Mesothelial cell of epicardium (in vitro differentiated cells): ENCODE measurements around the gene NALCN. TPM values are rescaled to one million over a fixed set of nuclear protein-coding genes. Genes with fewer than 3 reads are reported as not detected.

Source experiments
- DNase-seq, 2 experiments: peaks; one replicate each; pipeline ENCODE4 v3.0.0; 2021; ENCODE audit warnings: low spot score in 2 of 2; ENCODE audit not compliant: unreplicated experiment in 2 of 2
- H3K27ac Mint-ChIP-seq: 2 replicates; pipeline ENCODE4 v1.8.0; 2021; ENCODE audit warnings: mixed read lengths
- H3K27me3 Mint-ChIP-seq: 2 replicates; pipeline ENCODE4 v1.8.0; 2021; ENCODE audit warnings: low read depth, mixed read lengths
- H3K36me3 Mint-ChIP-seq: 2 replicates; pipeline ENCODE4 v1.8.0; 2021; ENCODE audit warnings: mixed read lengths
- H3K4me1 Mint-ChIP-seq: 2 replicates; pipeline ENCODE4 v1.8.0; 2021; ENCODE audit warnings: mixed read lengths
- H3K4me3 Mint-ChIP-seq: 2 replicates; pipeline ENCODE4 v1.8.0; 2021; ENCODE audit warnings: mild to moderate bottlenecking, moderate library complexity, mixed read lengths
- H3K9me3 Mint-ChIP-seq: 2 replicates; pipeline ENCODE4 v1.8.0; 2021; ENCODE audit warnings: mixed read lengths
- total RNA-seq: library from RNA; stranded (reverse); gene quantifications from 3 replicates; pipeline ENCODE4 v1.2.1, GENCODE V29; 2021
- TF ChIP-seq, protein P1 (sequence below): fragments of 200-600 bp; sonication (generic); IDR thresholded peaks from one replicate; pipeline ENCODE4 v1.5.0; 2021; ENCODE audit warnings: antibody characterized with exemption; ENCODE audit not compliant: unreplicated experiment

Gene NALCN
- total RNA-seq, 1 donor from 2014 or later, result 2.2 TPM

DNA sequence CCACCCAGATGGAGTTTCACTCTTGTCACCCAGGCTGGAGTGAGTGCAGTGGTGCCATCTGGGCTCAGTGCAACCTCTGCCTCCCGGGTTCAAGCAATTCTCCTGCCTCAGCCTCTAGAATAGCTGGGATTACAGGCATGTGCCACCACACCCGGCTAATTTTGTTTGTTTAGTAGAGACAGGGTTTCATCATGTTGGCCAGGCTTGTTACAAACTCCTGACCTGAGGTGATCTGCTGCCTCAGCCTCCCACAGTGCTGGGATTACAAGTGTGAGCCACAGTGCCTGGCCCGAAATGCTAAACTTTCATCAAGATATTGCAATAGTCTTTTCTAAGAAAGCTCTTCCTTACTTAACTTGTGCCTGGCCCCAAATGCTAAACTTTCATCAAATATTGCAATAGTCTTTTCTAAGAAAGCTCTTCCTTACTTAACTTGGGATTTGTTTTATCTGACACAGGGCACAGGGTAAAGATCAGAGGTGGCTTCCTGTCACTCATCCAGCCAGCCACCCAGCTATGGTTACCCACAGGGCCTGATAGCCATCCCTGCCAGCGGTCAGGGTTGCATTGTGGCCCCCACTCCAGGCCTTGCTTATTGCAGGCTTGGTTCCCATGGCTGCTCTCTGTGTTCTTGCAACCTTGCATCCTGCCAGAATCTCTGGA is 389.4 kb downstream of the NALCN start:
- H3K27me3 Mint-ChIP-seq, result peaks cover 20% of the 10 kb centered on the region
- TF ChIP-seq, protein P1, sequence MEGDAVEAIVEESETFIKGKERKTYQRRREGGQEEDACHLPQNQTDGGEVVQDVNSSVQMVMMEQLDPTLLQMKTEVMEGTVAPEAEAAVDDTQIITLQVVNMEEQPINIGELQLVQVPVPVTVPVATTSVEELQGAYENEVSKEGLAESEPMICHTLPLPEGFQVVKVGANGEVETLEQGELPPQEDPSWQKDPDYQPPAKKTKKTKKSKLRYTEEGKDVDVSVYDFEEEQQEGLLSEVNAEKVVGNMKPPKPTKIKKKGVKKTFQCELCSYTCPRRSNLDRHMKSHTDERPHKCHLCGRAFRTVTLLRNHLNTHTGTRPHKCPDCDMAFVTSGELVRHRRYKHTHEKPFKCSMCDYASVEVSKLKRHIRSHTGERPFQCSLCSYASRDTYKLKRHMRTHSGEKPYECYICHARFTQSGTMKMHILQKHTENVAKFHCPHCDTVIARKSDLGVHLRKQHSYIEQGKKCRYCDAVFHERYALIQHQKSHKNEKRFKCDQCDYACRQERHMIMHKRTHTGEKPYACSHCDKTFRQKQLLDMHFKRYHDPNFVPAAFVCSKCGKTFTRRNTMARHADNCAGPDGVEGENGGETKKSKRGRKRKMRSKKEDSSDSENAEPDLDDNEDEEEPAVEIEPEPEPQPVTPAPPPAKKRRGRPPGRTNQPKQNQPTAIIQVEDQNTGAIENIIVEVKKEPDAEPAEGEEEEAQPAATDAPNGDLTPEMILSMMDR, result no peak
- DNase-seq, result no peak
- H3K9me3 Mint-ChIP-seq, result peaks cover 10% of the 10 kb centered on the region
- no peaks in the 10 kb centered on the region for H3K36me3 Mint-ChIP-seq
- H3K27ac Mint-ChIP-seq, result no peak overlapping the region
- no peaks in the 10 kb centered on the region for H3K4me1 Mint-ChIP-seq
- no peak overlapping the region for H3K4me3 Mint-ChIP-seq

DNA sequence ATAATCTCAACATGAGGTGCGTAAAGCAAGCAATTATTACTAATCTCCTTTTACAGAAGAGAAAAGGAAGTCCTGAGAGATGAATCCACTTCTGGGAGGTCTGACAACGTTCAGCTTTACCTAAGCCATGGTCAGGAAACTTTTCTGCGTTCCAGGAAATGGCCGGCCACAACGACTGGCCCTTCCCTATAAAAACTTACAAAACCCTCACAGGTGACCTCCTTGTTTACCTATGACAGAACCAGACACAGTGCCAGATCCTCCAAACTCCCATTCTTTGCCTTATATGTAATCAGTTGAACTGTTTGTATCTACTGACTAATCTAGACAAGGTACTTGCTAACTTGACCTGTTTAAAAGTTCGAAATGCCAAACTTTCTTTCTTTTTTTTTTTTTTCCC is 390.0 kb downstream of the NALCN start:
- DNase-seq, result no peak
- no peak overlapping the region for H3K27ac Mint-ChIP-seq
- H3K4me3 Mint-ChIP-seq, result no peak overlapping the region

DNA sequence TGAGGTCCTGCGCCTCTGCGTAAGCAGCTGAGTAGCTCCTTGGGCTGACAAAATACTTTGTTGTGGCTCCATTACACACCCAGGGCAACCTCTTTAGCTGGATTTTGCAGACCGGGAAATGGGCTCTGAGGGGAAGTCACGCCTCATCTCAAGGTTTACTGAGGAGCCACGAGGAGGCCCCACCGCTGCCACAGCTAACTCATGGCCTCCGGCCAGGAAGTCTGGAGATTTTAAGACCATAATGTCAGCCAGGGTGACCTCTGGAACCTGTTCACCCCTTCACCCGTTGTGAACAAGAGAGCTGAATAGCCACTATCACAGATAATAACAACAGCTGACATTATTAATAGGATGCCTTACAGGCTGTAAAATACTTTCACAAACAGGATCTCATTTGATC is 390.4 kb downstream of the NALCN start:
- TF ChIP-seq, protein P1, result no peak
- Mint-ChIP-seq H3K36me3 (no peaks in the 10 kb centered on the region), H3K9me3 (peaks cover 5% of the 10 kb centered on the region), H3K4me3 (no peak overlapping the region), H3K27me3 (peaks cover 18% of the 10 kb centered on the region), H3K4me1 (no peaks in the 10 kb centered on the region), H3K27ac (no peak overlapping the region)
- DNase-seq, result no peak

More for the DNA sequence above, 390.0 kb downstream of the NALCN start:
- Mint-ChIP-seq H3K9me3 (peaks cover 8% of the 10 kb centered on the region), H3K36me3 (no peaks in the 10 kb centered on the region), H3K4me1 (no peaks in the 10 kb centered on the region), H3K27me3 (peaks cover 20% of the 10 kb centered on the region)
- TF ChIP-seq, protein P1, result no peak

DNA sequence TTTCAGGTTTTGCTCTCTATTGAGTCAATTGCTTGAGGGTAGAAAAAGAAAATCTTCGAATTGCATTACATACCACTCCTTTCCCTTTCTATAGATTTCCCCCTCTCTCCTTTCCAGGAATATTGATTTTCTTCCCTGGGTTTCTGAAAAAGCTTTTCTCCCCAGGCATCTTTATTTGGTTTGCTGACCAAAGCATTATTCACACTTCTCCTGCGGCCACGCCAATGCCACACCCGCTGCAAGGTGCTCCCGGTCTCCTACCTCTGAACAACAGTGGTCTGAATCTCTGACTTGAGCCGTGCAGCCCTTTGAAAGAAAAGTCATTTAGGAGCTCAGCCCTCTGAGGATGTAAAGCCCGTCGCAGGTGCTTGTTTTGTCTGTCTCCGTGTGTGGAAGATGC is 390.8 kb downstream of the NALCN start:
- H3K27ac Mint-ChIP-seq, result no peak overlapping the region
- TF ChIP-seq, protein P1, result no peak
- H3K9me3 Mint-ChIP-seq, result peaks cover 3% of the 10 kb centered on the region
- H3K36me3 Mint-ChIP-seq, result no peaks in the 10 kb centered on the region
- no peak for DNase-seq
- H3K4me3 Mint-ChIP-seq, result no peak overlapping the region
- H3K27me3 Mint-ChIP-seq, result peaks cover 17% of the 10 kb centered on the region
- H3K4me1 Mint-ChIP-seq, result no peaks in the 10 kb centered on the region

DNA sequence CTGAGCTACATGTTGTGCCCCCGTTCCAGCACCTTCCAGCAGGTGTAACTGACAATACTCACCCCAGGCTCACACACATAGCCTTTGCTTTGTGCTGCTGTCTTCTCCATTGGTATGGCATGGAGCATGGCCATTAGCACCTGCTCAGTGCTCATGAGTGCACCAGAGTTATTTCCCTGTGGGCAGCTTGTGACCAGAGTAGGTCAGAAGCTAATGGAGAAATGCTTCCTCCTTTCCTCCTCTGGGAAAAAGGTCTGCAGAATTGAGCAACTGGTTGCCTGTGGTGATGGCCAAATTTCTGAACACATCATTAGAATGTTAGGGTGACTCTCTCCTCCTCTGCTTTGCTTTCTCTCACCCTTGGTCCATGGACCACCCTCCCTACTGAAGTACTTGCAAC is 397.2 kb downstream of the NALCN start:
- H3K27me3 Mint-ChIP-seq, result peaks cover 23% of the 10 kb centered on the region
- no peak overlapping the region for H3K4me3 Mint-ChIP-seq
- H3K4me1 Mint-ChIP-seq, result peaks cover 23% of the 10 kb centered on the region
- TF ChIP-seq, protein P1, result no peak
- no peaks in the 10 kb centered on the region for H3K9me3 Mint-ChIP-seq
- no peak for DNase-seq
- H3K36me3 Mint-ChIP-seq, result no peaks in the 10 kb centered on the region
- H3K27ac Mint-ChIP-seq, result no peak overlapping the region
